Inflammatory macrophage treated with lipopolysaccharide for 1 hour (primary cell): Measurements from ENCODE around the gene TRIM8.
"Not testable (repeated sequence)": the region's sequence is repeated elsewhere in the genome, so short reads cannot be mapped to it uniquely, and the experiment has no call there.

Experiments used
- DNase-seq, 2 donors: peaks; one replicate each; pipeline ENCODE4 v3.0.0-alpha.2; 2020 to 2022

TRIM8 gene

DNA sequence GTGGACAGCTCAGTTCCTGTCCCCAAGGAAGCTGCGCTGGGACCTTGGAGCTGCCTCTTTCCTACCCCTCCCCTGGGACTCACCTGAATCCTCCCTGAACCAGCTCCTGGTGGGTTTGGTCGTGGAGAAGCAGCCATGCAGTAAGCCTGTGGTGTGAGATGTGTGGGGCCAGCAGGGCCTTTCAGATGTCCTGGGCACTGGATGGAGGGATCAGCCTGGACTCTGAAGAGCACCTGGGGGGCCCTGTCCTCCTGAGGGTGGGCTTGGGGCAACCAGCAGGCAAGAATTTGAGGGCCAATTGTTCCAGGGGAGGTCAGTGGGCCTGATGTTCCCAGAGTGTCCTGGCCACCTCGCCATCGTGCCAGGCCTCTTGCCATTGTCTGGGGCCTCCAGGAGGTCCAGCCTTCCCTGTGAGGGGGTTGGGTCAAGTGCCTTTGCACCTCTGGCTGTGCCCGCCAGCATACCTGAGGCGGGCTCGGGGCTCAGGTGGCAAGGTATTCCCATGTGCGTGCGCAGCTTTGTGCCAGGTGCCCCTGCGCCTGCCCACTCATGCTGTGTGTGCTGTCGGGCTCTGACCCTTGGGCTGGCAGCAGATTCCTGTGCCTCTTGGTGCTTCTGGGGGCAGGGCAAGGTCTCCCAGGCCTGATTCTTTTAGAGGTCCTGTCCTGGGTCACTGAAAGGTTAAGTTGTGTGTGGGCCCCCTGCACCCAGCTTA, 7.3 kb downstream of the TRIM8 start:
- no peak for DNase-seq

GRCh38 chr10:102652170-102652916, 8.1 kb downstream of the TRIM8 start:
- DNase-seq, result no peak

DNA sequence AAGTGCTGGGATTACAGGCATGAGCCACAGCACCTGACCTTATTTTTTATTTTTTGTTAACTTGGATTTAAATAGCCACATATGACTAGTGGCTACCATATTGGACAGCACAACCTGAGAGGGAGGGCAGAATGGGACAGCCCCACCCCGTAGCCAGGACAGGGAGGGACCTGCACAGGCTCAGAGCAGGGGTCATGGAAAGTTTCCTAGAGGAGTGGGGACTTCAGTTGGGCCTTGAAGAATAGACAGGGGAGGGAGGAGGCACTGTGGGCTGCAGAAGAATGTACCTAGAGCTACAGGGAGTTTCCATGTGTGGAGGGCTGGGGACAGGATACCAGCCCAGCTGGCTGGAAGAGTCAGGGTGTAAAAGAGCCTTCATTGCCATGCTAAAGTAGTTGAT, 8.8 kb downstream of the TRIM8 start:
- DNase-seq, result no peak

GRCh38 chr10:102654566-102654965, 10.3 kb downstream of the TRIM8 start:
- DNase-seq, result no peak

DNA sequence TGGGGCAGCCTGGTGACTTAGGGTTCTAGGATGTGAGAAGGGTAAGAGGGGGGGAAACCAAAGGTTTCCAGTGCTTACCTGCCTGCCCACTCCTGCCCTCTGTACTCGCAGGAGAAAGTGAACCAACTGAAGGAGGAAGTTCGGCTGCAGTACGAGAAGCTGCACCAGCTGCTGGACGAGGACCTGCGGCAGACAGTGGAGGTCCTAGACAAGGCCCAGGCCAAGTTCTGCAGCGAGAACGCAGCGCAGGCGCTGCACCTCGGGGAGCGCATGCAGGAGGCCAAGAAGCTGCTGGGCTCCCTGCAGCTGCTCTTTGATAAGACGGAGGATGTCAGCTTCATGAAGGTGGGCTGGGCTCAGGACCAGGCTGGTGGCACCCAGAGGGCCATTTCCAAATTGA, 10.7 kb downstream of the TRIM8 start:
- no peak for DNase-seq

DNA sequence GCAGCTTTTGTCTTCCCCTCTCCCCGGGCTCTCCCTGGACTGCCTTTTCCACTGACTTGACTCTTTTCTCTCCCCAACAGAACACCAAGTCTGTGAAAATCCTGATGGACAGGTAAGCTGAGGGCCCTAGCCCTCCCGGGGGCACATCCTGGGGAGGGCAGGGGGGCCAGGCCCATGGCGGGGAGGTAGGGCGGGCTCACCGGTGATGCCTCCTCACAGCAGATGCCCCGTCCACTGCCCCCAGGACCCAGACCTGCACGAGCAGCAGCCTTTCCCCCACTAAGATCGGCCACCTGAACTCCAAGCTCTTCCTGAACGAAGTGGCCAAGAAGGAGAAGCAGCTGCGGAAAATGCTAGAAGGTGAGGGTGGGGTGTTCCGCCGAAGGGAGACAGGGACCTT, 11.7 kb downstream of the TRIM8 start:
- no peak for DNase-seq

DNA sequence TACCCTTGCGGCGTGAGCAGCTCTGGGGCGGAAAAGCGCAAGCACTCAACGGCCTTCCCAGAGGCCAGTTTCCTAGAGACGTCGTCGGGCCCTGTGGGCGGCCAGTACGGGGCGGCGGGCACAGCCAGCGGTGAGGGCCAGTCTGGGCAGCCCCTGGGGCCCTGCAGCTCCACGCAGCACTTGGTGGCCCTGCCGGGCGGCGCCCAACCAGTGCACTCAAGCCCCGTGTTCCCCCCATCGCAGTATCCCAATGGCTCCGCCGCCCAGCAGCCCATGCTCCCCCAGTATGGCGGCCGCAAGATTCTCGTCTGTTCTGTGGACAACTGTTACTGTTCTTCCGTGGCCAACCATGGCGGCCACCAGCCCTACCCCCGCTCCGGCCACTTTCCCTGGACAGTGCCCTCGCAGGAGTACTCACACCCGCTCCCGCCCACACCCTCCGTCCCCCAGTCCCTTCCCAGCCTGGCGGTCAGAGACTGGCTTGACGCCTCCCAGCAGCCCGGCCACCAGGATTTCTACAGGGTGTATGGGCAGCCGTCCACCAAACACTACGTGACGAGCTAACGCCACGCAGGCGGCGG, 12.6 kb downstream of the TRIM8 start:
- no peak for DNase-seq

- no peak for DNase-seq
These were observed 13.2 kb downstream of the TRIM8 start for GRCh38 chr10:102657451-102657850.

- no peak for DNase-seq
These were observed 13.9 kb downstream of the TRIM8 start for GRCh38 chr10:102657984-102658724.

DNA sequence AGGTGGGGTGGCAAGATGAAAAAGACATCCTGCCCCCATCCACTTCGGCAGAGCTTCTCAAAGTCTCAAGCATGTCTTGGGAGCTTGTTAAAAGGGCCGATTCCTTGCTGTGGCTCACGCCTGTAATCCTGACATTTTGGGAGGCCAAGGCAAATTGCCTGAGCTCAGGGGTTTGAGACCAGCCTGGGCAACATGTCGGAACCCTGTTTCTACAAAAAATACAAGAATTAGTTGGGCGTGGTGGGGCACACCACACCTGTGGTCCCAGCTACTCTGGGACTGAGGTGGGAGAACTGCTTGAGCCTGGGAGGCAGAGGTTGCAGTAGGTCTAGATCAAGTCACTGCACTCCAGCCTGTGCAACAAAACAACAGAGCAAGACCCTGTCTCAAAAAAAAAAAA, 14.5 kb downstream of the TRIM8 start:
- no peak for DNase-seq

DNA sequence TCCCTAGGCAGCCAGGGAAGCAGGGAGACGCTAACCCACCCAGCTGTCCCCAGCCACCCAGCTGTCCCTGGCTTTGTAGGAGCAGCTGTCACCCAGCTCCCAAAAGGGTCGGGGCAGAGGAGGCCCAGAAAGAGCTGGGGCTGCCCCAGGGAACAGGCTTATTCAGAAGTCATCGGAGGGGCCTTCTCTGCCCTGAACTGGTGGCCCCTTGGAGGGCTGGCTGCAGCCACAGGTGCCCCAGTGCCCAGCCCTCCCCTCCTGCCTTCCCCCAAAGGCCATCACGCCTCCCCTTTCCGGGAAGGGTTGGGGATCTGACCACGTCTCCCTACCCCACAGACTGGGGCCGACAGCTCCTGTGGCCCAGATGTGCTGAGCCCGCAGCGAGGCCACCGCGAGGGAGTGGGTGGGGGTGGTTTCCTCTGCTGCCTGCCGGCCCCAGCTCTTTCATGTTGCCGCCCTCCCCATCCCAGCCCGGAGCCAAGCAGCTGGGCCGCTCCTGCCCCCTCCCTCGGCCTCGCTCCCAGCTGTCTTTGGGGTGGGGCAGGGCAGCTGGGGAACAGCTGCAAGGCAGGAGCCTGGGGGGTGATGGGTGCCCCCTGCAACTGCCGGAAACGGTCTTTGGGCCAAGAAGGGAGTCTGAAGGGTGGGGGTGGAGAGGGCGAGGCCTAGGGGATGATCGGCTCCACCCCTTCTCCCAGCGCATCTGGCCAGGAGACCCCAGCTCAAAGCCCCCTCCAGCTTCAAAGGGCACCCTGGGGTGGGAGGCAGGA, 16.8 kb downstream of the TRIM8 start:
- DNase-seq, result peak in 1 of 2 donors; percentile 58

DNA sequence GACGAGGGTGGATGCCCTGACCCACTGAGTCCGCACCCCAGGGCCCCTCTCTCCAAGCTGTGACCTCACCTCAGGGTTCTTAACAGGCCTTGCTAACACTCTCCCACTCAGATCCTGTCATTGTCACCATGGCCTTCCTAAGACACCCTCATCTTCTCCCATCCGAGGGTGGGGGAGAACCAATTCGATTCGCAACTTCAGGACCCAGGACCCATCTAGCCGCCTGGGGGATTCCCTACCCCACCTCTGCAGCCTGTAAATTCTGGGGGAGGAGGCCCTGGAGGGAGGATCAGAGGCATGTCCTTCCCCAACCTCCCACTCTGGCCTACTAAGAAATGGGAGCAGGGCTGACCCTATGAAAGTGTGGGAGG, 17.4 kb downstream of the TRIM8 start:
- DNase-seq, result peak in 1 of 2 donors; percentile 87

GRCh38 chr10:102665904-102666509, 21.7 kb downstream of the TRIM8 start:
- DNase-seq, result no peak

DNA sequence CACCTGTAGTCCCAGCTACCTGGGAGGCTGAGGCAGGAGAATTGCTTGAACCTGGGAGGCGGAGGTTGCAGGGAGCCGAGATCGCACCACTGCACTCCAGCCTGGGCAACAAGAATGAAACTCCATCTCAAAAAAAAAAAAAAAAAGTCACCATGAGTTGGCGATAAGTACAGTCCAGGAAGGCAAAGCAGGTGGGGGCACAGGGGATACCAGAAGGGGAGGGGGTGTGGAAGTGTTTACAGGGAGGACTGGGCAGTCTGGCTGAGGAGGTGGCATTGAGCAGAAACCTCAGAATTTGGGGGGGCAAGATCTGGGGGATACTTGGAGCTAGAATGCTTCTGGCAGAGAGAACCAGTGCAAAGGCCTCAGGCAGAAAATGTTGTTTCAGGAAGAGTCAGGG, 23.1 kb downstream of the TRIM8 start:
- DNase-seq, result not testable (repeated sequence)

DNA sequence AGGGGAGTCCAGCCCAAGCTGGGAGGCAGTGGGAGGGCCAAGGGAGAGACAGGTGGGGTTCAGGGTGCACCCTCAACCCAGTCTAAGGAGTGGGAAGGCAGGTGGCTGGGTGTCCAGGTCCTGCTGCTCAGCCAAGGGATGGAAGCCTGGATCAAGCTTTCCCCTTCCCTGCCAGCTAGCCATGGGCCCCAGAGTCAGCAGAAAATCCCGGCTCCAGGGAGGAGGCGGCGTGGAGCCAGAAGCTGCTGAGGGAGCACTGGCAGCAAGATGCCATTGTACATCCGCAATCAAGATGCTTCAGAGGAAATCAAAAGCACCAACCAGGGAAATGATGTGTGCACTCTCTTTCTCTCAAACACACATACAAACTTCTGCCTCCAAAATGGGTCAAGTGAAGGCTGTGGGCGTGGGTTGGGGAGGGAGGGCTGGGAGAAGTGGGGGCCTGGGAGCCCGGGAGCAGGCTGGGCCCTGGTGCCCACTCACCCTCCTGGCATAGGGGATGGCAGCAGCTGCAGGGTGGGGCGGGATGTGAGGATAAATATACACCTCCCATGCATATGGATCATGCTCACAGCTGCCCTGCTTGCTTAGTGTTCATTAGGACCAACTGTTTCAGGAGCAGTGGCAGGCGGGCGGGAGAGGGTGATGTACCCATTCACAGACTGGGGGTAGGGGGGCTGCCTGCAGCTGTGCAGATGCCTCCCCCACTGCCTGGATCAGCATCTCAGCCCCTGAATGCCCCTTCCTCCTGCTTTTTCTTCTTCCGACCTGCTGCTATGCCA, 24.2 kb downstream of the TRIM8 start:
- DNase-seq, result no peak

GRCh38 chr10:102669206-102670064, 25.2 kb downstream of the TRIM8 start:
- no peak for DNase-seq

DNA sequence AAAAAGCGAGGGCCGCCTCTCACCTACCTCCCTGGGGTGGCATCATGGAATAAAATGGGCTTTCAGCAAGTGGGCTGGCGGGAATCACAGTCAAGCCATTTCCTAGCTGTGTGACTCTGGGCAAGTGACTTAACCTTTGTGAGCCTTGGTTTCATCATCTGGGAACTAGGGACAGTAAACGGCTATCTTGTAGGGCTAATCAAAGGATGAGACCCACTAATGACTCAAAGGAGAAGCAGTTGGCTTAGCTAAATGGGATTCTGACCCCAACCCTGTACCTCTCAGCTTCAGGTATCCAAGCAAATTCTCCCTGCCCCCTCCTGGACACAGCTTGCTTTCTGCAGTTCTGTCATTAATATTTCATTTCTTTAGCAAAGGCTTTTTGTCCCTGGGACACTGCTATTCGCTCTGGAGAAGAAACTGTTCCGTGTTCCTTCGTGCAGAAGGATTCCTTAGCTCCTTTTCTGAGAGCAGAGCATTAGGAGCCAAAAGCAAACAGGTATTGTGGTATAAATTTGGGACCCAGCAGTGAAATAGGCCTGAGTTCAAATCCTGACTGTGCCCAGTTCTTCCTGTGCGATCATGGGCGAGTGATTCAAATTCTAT, 25.9 kb downstream of the TRIM8 start:
- no peak for DNase-seq

DNA sequence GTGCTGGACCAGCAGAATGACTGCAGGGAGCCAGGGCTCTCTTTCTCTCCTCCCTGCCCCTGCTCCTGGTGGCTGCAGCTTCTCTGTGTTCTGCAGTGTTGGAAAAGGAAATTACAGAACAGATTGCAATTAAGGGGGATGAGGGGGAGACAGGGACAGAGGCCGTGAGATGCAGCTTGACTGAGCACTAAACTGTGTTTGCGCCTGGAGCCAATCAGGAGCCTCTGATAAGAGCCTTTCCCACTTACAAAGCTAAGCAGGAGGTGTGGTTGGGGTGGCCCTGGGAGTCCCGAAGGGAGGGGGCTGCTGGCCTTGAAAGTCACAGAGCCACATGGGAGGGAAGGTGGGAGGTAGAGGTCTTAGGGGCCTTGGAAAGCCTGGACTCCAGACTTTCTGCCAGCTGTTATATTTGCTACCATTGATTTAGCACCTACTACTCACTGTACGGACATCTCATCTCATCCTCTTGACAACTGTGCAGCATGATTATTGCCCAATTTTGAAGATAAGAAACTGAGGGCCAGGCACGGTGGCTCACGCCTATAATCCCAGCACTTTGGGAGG, 26.7 kb downstream of the TRIM8 start:
- no peak for DNase-seq

DNA sequence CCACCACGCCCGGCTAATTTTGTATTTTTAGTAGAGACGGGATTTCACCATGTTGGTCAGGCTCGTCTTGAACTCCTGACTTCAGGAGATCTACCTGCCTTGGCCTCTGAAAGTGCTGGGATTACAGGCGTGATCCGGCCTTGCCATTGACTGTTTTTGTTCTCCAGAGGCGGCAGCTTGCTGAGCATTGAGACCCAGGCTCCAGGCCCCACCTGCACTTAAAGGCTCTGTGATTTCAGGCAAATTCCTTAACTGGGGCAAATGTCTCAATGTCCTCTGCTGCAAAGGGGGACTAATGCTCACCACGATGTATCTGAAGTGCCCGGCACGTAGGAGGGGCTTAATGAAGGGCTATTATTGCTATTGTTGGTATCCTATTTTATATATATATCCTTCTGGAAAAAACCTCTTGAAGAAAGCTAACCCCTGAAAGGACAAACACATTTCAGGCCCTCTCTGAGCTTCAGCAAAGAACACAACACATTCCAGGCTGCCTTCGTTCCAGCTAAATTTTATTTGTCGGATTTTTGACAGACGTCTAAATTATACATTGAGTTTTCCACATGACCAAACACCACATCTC, 29.0 kb downstream of the TRIM8 start:
- no peak for DNase-seq
